ENCODE measurements around the gene ZNF684.

Gene ZNF684

GRCh38 chr1:40595623-40596022 lies 64.2 kb downstream of the ZNF684 start:
- FAIRE-seq, result no peak
- TF ChIP-seq CTCF (IDR thresholded peaks at IDR 0.05; ENCODE audit: insufficient read depth, missing control alignments), result no peak
- no peak for DNase-seq (ENCODE audit: insufficient read length, low spot score)
